Measurements from ENCODE around the gene IGSF21. TPM values are rescaled to one million over a fixed set of nuclear protein-coding genes. Genes with fewer than 3 reads are reported as not detected.

The IGSF21 gene
- total RNA-seq, 4 donors from 2014 or later, result 0.68 to 3.5 (median 1.3) TPM

GRCh38 chr1:18077657-18078215 is 29.9 kb upstream of the IGSF21 start:
- DNase-seq (ENCODE audit: low spot score in 2 of 2), result no peak
- Histone ChIP-seq H3K4me1 (no peaks in the 10 kb centered on the region), H3K27me3 (peaks cover 38% of the 10 kb centered on the region), H3K9me3 (no peaks in the 10 kb centered on the region), H3K36me3 (no peaks in the 10 kb centered on the region), H3K4me3 (no peak overlapping the region), H3K27ac (no peak overlapping the region)
- TF ChIP-seq EP300 (IDR thresholded peaks at IDR 0.05), result no peak
- TF ChIP-seq CTCF (IDR thresholded peaks at IDR 0.05), result no peak
- no peak for TF ChIP-seq POLR2AphosphoS5 (IDR thresholded peaks at IDR 0.05)
- WGBS, result 29% methylated on average over 4 of the region's 7 CpGs

DNA sequence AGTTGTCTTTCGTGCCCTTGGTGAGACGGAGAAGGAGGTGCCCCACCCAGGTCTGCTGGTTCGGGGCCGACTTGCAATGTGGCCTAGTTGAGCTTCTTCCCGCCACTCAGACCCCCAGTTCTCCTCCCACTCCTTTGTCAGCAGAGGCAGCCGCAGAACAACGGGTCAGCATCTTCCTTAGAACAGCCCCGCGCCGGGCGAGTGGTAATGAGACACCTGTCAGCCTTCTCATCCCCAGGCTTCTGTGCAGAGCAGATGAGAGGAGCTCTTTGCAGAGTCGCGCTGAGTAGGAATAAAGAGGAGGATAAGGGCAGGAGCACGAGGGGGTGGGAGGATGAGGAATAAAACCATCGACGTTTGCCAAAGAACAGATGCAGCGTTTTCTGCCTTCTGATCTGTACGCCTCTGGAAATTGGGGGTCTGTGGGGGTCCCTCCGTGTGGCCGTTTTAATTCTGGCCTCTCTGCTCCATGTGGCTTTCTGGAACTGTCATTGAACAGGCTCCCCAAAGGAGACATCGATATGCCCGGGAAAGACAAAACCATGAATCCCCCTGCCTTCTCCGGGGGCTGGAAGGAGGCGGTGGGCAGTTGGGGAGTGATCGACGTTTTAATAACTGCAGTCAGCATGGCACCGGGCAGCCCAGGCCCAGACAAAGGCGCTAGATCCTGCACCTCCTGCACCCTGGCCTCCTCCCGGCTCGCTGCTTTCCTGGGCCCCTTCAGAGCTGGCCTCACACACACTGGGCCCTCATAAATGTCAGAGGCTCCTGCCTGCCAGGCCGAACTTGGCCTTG is 27.5 kb upstream of the IGSF21 start:
- H3K4me3 ChIP-seq, result no peak overlapping the region

GRCh38 chr1:18085387-18086074 is 22.1 kb upstream of the IGSF21 start:
- TF ChIP-seq CTCF (IDR thresholded peaks at IDR 0.05), result no peak
- no peak for TF ChIP-seq POLR2AphosphoS5 (IDR thresholded peaks at IDR 0.05)
- no peak for TF ChIP-seq EP300 (IDR thresholded peaks at IDR 0.05)
- no peak for TF ChIP-seq POLR2A (IDR thresholded peaks at IDR 0.05)
- WGBS, result 63% methylated on average over 5 of the region's 5 CpGs
- Histone ChIP-seq H3K27ac (no peak overlapping the region), H3K27me3 (peaks cover 36% of the 10 kb centered on the region), H3K36me3 (no peaks in the 10 kb centered on the region), H3K4me3 (no peak overlapping the region), H3K4me1 (no peaks in the 10 kb centered on the region), H3K9me3 (no peaks in the 10 kb centered on the region)
- no peak for DNase-seq (ENCODE audit: low spot score in 2 of 2)

More for the DNA sequence above, 27.5 kb upstream of the IGSF21 start:
- Histone ChIP-seq H3K36me3 (no peaks in the 10 kb centered on the region), H3K9me3 (no peaks in the 10 kb centered on the region), H3K4me1 (no peaks in the 10 kb centered on the region), H3K27me3 (peaks cover 24% of the 10 kb centered on the region), H3K27ac (no peak overlapping the region)
- no peak for TF ChIP-seq POLR2A (IDR thresholded peaks at IDR 0.05)
- TF ChIP-seq POLR2AphosphoS5 (IDR thresholded peaks at IDR 0.05), result no peak
- TF ChIP-seq EP300 (IDR thresholded peaks at IDR 0.05), result no peak
- no peak for TF ChIP-seq CTCF (IDR thresholded peaks at IDR 0.05)
- no peak for DNase-seq (ENCODE audit: low spot score in 2 of 2)
- WGBS, result 80% methylated on average over 20 of the region's 31 CpGs

GRCh38 chr1:18088077-18088594 is 19.5 kb upstream of the IGSF21 start:
- peaks cover 45% of the 10 kb centered on the region for H3K27me3 ChIP-seq

More at GRCh38 chr1:18088077-18088594, 19.5 kb upstream of the IGSF21 start:
- no peaks in the 10 kb centered on the region for H3K9me3 ChIP-seq
- no peaks in the 10 kb centered on the region for H3K36me3 ChIP-seq
- no peaks in the 10 kb centered on the region for H3K4me1 ChIP-seq
- no peak overlapping the region for H3K4me3 ChIP-seq
- no peak for TF ChIP-seq CTCF (IDR thresholded peaks at IDR 0.05)
- no peak for TF ChIP-seq POLR2AphosphoS5 (IDR thresholded peaks at IDR 0.05)
- no peak for TF ChIP-seq EP300 (IDR thresholded peaks at IDR 0.05)
- TF ChIP-seq POLR2A (IDR thresholded peaks at IDR 0.05), result no peak
- H3K27ac ChIP-seq, result no peak overlapping the region
- DNase-seq (ENCODE audit: low spot score in 2 of 2), result no peak
- 27% methylated on average over 10 of the region's 10 CpGs for WGBS

All from suprapubic skin (tissue), 4 donors.